Bronchial epithelial cell (primary cell): Measurements from ENCODE around the gene KNTC1. TPM values are rescaled to one million over a fixed set of nuclear protein-coding genes. Genes with fewer than 3 reads are reported as not detected.
"Not testable (repeated sequence)": the region's sequence is repeated elsewhere in the genome, so short reads cannot be mapped to it uniquely, and the experiment has no call there.

Source experiments
- DNase-seq: peaks from one replicate; pipeline ENCODE4 v3.0.0-alpha.2; 2010; ENCODE audit warnings: low read depth
- FAIRE-seq: peaks from 2 replicates; lab custom pipeline; 2011; peaks lifted over from hg19 to GRCh38; lab: Jason Lieb, UNC
- H3K27me3 ChIP-seq: 2 replicates; pipeline ENCODE4 v1.5.1; 2011; ENCODE audit warnings: low read length; ENCODE audit not compliant: control insufficient read depth, insufficient read depth
- H3K36me3 ChIP-seq: 2 replicates; pipeline ENCODE4 v1.5.1; 2011; ENCODE audit warnings: low read length; ENCODE audit not compliant: control insufficient read depth, insufficient read depth
- H3K4me3 ChIP-seq: 2 replicates; pipeline ENCODE4 v1.5.1; 2011; ENCODE audit warnings: mild to moderate bottlenecking, low read depth, low read length, control low read depth
- total RNA-seq: library from RNA; depleted of rRNA; stranded (reverse); fragments of >200 nt; gene quantifications from 2 replicates; pipeline ENCODE4 v1.2.1, GENCODE V29; 2014
- TF ChIP-seq, protein P1 (sequence below): IDR thresholded peaks from 2 replicates; pipeline ENCODE4 v1.5.1; 2011; ENCODE audit warnings: mild to moderate bottlenecking, moderate library complexity, low read length, control low read depth, inconsistent platforms; ENCODE audit not compliant: insufficient read depth, severe bottlenecking

KNTC1 gene
- total RNA-seq, 1 donor from 2014 or later, result 7.6 TPM

DNA sequence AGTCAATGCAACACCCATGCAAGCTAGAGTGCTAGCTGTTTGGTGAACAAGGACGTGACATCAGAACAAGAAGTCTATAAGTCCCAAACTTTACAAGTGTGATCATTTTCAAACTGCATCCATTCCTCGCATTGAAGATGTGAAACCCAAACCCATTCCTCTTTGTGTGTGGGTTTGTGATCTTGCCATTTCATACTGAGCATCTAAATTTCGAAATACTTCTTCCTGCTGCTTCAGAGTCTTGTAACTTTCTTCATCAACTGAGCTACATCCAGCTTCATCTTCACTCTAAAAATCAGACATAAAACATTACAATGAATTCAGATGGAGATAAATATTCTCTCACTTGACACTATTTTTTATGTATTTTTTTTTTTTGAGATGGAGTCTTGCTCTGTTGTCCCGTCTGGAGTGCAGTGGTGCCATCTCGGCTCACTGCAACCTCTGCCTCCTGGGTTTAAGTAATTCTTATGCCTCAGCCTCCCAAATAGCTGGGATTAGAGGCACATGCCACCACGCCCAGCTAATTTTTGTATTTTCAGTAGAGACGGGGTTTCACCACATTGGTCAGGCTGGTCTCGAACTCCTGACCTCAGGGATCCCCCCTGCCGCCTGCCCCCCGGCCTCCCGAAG lies 21.5 kb upstream of the KNTC1 start:
- FAIRE-seq, result no peak

DNA sequence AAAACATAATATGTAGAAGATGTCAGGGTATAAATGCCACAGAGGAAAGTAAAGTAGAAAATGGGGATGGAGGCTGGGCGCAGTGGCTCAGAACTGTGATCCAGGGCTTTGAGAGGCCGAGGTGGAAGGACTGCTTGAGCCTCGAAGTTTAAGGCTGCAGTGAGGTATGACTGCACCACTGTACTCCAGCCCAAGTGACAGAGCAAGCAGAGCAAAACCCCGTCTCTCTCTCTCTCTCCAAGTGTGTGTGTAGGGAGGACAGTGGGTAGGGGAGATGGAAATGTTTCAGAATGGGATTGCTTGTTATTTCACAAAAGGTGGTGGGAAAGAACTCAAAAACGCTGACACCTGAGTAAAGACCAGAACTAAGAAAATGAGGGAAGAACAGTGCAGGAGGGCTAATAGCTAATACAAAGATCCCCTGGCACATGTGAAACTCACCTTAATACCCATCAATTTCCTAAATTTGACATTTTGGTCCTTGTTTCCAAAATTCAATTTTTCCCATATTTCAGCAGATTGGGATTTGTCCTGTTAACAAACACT lies 20.6 kb upstream of the KNTC1 start:
- Histone ChIP-seq H3K36me3 (peaks cover 16% of the 10 kb centered on the region), H3K27me3 (no peaks in the 10 kb centered on the region), H3K4me3 (no peak overlapping the region)
- FAIRE-seq (no peak), DNase-seq (no peak)
- TF ChIP-seq, protein P1, sequence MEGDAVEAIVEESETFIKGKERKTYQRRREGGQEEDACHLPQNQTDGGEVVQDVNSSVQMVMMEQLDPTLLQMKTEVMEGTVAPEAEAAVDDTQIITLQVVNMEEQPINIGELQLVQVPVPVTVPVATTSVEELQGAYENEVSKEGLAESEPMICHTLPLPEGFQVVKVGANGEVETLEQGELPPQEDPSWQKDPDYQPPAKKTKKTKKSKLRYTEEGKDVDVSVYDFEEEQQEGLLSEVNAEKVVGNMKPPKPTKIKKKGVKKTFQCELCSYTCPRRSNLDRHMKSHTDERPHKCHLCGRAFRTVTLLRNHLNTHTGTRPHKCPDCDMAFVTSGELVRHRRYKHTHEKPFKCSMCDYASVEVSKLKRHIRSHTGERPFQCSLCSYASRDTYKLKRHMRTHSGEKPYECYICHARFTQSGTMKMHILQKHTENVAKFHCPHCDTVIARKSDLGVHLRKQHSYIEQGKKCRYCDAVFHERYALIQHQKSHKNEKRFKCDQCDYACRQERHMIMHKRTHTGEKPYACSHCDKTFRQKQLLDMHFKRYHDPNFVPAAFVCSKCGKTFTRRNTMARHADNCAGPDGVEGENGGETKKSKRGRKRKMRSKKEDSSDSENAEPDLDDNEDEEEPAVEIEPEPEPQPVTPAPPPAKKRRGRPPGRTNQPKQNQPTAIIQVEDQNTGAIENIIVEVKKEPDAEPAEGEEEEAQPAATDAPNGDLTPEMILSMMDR, result no peak

More for the DNA sequence above, 21.5 kb upstream of the KNTC1 start:
- Histone ChIP-seq H3K36me3 (peaks cover 14% of the 10 kb centered on the region), H3K27me3 (no peaks in the 10 kb centered on the region), H3K4me3 (no peak overlapping the region)
- no peak for DNase-seq
- TF ChIP-seq, protein P1, result no peak

DNA sequence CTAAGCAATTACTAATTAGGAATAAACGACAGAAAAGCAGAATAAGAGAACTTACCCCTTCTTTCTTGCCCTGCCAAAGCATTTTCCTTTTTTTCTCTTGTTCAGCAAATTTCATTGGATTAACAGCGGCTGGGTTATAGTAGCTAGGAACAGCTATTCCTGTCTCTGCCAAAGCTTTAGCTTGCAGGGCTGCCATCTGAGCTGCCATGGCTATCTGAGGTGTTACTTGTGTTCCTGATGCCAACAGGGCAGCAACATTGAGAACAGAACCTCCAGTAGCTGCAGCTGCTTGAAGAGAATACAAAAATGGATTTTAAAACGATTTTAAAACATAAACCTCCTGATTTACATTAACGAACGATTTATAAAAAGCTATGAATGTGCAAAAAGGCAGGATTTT lies 18.9 kb upstream of the KNTC1 start:
- Histone ChIP-seq H3K36me3 (peaks cover 18% of the 10 kb centered on the region), H3K27me3 (no peaks in the 10 kb centered on the region), H3K4me3 (no peak overlapping the region)
- no peak for DNase-seq
- FAIRE-seq, result no peak
- TF ChIP-seq, protein P1, result no peak

DNA sequence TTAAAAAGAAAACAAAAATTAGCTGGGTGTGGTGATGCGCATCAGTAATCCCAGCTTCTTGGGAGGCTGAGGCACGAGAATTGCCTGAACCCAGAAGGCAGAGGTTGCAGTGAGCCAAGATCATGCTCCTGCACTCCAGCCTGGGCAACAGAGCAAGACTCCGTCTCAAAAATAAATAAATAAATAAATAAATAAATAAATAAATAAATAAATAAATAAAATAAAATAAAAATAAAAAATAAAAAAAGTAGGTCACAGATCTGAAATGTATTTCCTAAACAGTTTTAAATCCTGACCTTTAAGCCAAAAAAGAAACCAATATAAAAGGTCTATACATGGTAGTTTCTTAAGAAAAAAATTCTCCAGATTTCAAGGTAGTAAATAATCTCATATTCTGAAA lies 14.0 kb upstream of the KNTC1 start:
- H3K36me3 ChIP-seq, result peaks cover 22% of the 10 kb centered on the region
- not testable (repeated sequence) for H3K4me3 ChIP-seq, FAIRE-seq, H3K27me3 ChIP-seq, DNase-seq

DNA sequence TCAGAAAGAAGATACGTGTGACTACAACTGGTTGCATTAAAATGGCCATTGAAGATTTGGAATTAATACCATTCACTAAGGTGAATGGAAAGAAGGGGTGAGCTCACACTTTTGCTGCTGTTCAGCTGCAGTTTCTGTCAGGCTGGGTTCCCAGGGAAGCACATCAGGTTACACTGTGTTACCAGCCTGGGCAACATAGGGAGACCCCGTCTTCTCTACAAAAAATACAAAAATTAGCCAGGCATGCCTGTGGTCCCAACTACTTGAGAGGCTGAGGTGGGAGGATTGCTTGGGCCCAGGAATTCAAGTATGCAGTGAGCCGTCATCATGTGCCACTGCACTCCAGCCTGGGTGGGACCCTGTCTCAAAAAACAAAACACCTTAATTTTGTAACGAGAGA lies 13.4 kb upstream of the KNTC1 start:
- FAIRE-seq, result no peak
- TF ChIP-seq, protein P1, result no peak
- DNase-seq, result no peak
- no peaks in the 10 kb centered on the region for H3K27me3 ChIP-seq
- peaks cover 22% of the 10 kb centered on the region for H3K36me3 ChIP-seq
- no peak overlapping the region for H3K4me3 ChIP-seq

DNA sequence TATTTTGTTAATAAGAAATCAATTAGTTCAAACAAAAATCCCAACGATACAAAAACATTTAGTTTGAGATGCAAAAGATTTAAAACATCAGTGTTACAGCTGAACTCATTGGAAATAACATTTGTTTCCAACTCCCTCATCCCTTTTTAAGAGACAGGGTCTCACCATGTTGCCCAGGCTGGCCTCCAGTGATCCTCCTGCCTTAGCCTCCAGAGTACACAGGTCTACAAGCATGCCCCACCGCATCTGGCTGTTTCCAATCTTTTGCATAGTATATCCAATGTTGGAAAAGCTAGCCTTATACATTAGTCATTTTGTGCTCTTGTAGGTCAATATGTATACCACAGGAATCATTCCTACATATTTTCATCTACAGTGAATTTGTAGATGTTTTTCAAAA lies 11.8 kb upstream of the KNTC1 start:
- DNase-seq (no peak), FAIRE-seq (no peak)
- no peak overlapping the region for H3K4me3 ChIP-seq
- TF ChIP-seq, protein P1, result no peak
- H3K36me3 ChIP-seq, result peaks cover 21% of the 10 kb centered on the region
- H3K27me3 ChIP-seq, result no peaks in the 10 kb centered on the region
